Tibial artery (tissue), 4 donors: ENCODE results near the gene ABCF3.

Experiments
- DNase-seq, 2 donors: peaks; one replicate each; pipeline ENCODE4 v3.0.0-alpha.2; 2019
- H3K27ac ChIP-seq, 2 donors: fragments of 200-600 bp; sonication (generic) in 1 of 2; 1 replicate in 1 of 2; 2 replicates in 1 of 2; pipeline ENCODE4 v1.5.1; 2018 to 2019; ENCODE audit warnings: mild to moderate bottlenecking in 1 of 2
- H3K27me3 ChIP-seq, 2 donors: fragments of 200-600 bp; sonication (generic) in 1 of 2; one replicate each; pipeline versions ENCODE4 v1.5.1 to v1.6.0; 2016 to 2019
- H3K36me3 ChIP-seq, 3 donors: fragments of 200-600 bp; sonication (generic) in 2 of 3; one replicate each; pipeline ENCODE4 v1.5.1; 2016 to 2019; ENCODE audit warnings: mild to moderate bottlenecking in 2 of 3
- H3K4me1 ChIP-seq, 4 donors: fragments of 200-600 bp; sonication (generic) in 2 of 4; 1 replicate in 3 of 4; 2 replicates in 1 of 4; pipeline ENCODE4 v1.5.1; 2016 to 2019
- H3K4me3 ChIP-seq, 2 donors: fragments of 200-600 bp; sonication (generic) in 1 of 2; 1 replicate in 1 of 2; 2 replicates in 1 of 2; pipeline ENCODE4 v1.5.1; 2018 to 2019; ENCODE audit warnings: mild to moderate bottlenecking in 2 of 2
- H3K9me3 ChIP-seq, 3 donors: fragments of 200-600 bp; sonication (generic) in 1 of 3; one replicate each; pipeline ENCODE4 v1.5.1; 2016 to 2019
- intact Hi-C: fragments of 100-400 bp; cut with DNase I; formaldehyde crosslinking; loops from one replicate; pipeline ENCODE4 v1.15.0; 2023; ENCODE audit warnings: low total_unique reads
- TF ChIP-seq, protein P1 (sequence below), 2 experiments: fragments of 200-600 bp in 1 of 2; fragments of 450-650 bp in 1 of 2; IDR thresholded peaks; one replicate each; pipeline ENCODE4 v1.5.1; 2017 to 2019; ENCODE audit warnings: antibody characterized with exemption in 2 of 2, mild to moderate bottlenecking in 1 of 2, moderate library complexity in 1 of 2

The ABCF3 gene

DNA sequence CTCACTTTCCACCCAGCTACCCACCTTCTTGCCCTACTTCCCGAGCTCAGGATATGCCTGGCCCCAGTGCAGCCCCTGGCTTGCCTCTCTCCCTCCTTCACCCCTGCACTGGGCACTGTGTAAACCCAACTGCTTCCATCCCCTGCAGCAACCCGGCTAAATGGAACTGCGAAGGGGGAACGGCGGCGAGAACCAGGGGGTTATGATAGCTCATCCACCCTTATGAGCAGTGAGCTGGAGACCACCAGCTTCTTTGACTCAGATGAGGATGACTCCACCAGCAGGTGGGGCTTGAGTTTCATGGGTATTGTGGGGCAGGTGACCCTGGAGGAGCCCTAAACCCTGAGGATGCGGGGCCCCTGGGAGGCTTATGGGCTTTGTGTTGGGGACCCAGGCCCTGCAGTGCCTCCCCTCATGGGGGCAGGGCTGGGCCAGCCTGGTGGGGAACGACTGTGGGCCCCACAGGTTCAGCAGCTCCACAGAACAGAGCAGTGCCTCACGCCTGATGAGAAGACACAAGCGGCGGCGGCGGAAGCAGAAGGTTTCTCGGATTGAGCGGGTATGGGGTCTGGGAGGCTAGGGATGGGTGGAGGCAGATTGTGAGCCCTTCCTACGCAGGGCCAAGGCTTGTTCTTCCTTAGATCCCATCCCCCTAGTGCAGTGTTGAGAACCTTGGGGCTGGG is 21.2 kb upstream of the ABCF3 start:
- TF ChIP-seq, protein P1, sequence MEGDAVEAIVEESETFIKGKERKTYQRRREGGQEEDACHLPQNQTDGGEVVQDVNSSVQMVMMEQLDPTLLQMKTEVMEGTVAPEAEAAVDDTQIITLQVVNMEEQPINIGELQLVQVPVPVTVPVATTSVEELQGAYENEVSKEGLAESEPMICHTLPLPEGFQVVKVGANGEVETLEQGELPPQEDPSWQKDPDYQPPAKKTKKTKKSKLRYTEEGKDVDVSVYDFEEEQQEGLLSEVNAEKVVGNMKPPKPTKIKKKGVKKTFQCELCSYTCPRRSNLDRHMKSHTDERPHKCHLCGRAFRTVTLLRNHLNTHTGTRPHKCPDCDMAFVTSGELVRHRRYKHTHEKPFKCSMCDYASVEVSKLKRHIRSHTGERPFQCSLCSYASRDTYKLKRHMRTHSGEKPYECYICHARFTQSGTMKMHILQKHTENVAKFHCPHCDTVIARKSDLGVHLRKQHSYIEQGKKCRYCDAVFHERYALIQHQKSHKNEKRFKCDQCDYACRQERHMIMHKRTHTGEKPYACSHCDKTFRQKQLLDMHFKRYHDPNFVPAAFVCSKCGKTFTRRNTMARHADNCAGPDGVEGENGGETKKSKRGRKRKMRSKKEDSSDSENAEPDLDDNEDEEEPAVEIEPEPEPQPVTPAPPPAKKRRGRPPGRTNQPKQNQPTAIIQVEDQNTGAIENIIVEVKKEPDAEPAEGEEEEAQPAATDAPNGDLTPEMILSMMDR (IDR thresholded peaks at IDR 0.05), result no peak
- DNase-seq, result no peak
- intact Hi-C loops, result no loop called here
- Histone ChIP-seq H3K27me3 (no peaks in the 10 kb centered on the region), H3K36me3 (peaks cover 61 to 68% (median 68%) of the 10 kb centered on the region in 3 donors), H3K4me3 (no peak overlapping the region), H3K4me1 (peaks cover 0 to 41% (median 23%) of the 10 kb centered on the region in 4 donors), H3K9me3 (no peaks in the 10 kb centered on the region), H3K27ac (no peak overlapping the region)

DNA sequence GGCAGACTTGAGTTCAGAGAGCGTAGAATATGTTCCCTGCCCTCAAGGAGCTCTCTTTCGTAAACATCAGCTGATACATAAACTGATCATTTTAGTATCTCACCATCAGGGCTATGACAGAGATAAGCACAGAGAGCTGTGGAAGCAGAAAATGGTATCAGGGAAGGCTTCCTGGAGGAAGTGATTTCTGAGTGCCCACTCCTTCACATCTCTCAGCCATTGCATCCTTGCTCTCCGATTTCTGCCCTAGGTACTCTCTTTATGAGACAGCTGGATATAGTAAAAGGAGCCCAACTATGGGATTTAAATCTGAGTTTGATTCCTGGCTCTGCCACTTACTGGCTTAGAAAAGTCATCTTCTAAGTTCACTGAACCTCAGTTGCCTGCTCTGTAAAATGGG is 20.5 kb upstream of the ABCF3 start:
- no peak overlapping the region for H3K4me3 ChIP-seq
- peaks cover 66 to 76% (median 75%) of the 10 kb centered on the region in 3 donors for H3K36me3 ChIP-seq
- no peak overlapping the region for H3K27ac ChIP-seq
- DNase-seq, result no peak
- TF ChIP-seq, protein P1 (IDR thresholded peaks at IDR 0.05), result no peak
- no peaks in the 10 kb centered on the region for H3K27me3 ChIP-seq
- intact Hi-C loops, result no loop called here
- peaks cover 0 to 34% (median 18%) of the 10 kb centered on the region in 4 donors for H3K4me1 ChIP-seq
- H3K9me3 ChIP-seq, result no peaks in the 10 kb centered on the region

DNA sequence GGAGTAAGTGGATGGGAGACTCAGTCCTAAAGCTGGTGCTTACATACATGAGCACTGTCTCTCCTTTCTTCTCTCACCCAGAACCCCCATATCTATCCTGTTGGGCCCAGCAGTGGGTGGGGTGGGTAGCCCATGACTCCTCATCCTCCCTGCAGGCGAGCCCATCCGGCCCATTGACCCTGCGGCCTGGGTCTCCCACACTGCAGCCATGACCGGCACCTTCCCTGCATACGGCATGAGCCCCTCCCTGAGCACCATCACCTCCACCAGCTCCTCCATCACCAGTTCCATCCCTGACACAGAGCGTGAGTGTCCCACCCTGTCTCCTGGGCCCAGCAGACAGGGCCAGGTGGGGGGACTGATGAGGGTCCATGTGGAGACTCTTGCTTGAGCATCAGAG is 19.3 kb upstream of the ABCF3 start:
- DNase-seq, result no peak
- peaks cover 76 to 87% (median 86%) of the 10 kb centered on the region in 3 donors for H3K36me3 ChIP-seq
- H3K27ac ChIP-seq, result no peak overlapping the region
- TF ChIP-seq, protein P1 (IDR thresholded peaks at IDR 0.05), result no peak
- H3K4me3 ChIP-seq, result no peak overlapping the region
- intact Hi-C loops, result no loop called here
- no peaks in the 10 kb centered on the region for H3K9me3 ChIP-seq
- H3K27me3 ChIP-seq, result no peaks in the 10 kb centered on the region
- H3K4me1 ChIP-seq, result peaks cover 0 to 23% (median 8%) of the 10 kb centered on the region in 4 donors

DNA sequence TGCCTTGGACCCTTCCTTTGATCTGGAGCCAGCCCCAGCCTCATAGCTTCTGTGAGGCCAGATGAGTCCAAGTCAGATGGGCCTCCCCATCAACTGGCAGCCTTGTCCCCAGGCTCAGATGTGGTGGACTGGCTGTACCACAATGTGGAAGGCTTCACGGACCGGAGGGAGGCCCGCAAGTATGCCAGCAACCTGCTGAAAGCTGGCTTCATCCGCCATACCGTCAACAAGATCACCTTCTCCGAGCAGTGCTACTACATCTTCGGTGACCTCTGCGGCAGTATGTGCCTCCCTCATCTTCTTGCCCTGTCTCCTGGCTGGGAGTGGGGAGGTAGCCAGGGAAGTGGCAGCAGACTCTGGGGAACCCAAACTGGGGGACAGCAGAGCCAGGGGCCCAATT is 18.2 kb upstream of the ABCF3 start:
- Histone ChIP-seq H3K4me3 (no peak overlapping the region), H3K9me3 (no peaks in the 10 kb centered on the region), H3K4me1 (peaks cover 0 to 12% (median 4%) of the 10 kb centered on the region in 4 donors), H3K27ac (no peak overlapping the region), H3K27me3 (no peaks in the 10 kb centered on the region), H3K36me3 (peaks cover 78 to 98% (median 90%) of the 10 kb centered on the region in 3 donors)
- TF ChIP-seq, protein P1 (IDR thresholded peaks at IDR 0.05), result no peak
- DNase-seq, result no peak
- intact Hi-C loops, result no loop called here

DNA sequence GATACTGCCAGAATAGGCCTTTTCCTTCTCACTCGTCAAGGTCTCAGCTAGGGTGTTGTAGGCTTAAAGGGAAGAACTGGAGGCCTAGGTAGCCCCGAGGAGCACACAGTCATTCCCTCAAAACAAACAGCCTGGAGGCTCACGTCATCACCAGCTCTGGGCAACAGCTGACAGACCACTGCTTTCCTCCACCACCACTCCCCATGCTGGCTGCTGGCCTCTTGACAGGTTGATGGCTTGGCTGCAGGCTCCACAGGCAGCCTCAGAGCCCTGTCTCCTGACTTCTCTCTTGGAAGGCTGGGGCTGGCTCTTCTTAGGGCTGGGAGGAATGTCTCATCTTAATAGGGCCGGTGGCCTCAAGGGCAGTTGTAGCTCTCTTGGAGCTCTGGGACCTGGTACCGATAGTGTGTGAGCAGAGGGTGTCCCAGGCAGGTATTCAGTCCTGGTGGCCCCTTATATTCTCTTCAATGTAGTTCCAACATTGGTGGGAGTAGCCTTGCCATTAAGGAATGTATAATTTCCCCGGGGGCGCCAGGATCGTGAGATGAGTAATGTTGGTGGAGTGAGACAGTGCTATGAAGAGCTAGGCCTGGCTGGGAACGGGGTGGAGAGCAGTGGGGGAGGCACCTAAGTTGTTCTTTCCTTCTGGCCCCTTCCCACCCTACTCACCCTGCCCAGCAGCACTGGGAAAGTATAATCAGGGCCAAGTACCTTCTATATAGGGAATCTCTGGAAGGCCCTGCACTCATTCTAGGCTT is 17.5 kb upstream of the ABCF3 start:
- H3K4me3 ChIP-seq, result no peak overlapping the region
- peaks cover 0 to 4% (median 0%) of the 10 kb centered on the region in 4 donors for H3K4me1 ChIP-seq
- DNase-seq, result no peak
- H3K27me3 ChIP-seq, result no peaks in the 10 kb centered on the region
- intact Hi-C loops, result no loop called here
- peaks cover 73 to 98% (median 85%) of the 10 kb centered on the region in 3 donors for H3K36me3 ChIP-seq
- H3K9me3 ChIP-seq, result no peaks in the 10 kb centered on the region
- no peak overlapping the region for H3K27ac ChIP-seq
- TF ChIP-seq, protein P1 (IDR thresholded peaks at IDR 0.05), result no peak
